Transverse colon (tissue), 4 donors: ENCODE results near the gene PLEKHG4B. TPM values are rescaled to one million over a fixed set of nuclear protein-coding genes. Genes with fewer than 3 reads are reported as not detected.

Source experiments
- DNase-seq: peaks from one replicate; pipeline ENCODE4 v3.0.0-alpha.2; 2019
- H3K27ac ChIP-seq, 4 donors: fragments of 200-600 bp; sonication (generic); 2 replicates each; pipeline ENCODE4 v1.5.1; 2016 to 2018; ENCODE audit warnings: inconsistent platforms in 4 of 4
- H3K27me3 ChIP-seq: fragments of 200-600 bp; sonication (generic); 2 replicates; pipeline ENCODE4 v1.5.1; 2017; ENCODE audit warnings: inconsistent platforms
- H3K36me3 ChIP-seq, 4 donors: fragments of 200-600 bp; sonication (generic); 2 replicates each; pipeline ENCODE4 v1.5.1; 2017 to 2019; ENCODE audit warnings: inconsistent platforms in 4 of 4
- H3K4me1 ChIP-seq, 4 donors: fragments of 200-600 bp; sonication (generic); 2 replicates each; pipeline ENCODE4 v1.5.1; 2017 to 2020; ENCODE audit warnings: inconsistent platforms in 4 of 4
- H3K4me3 ChIP-seq, 4 donors: fragments of 200-600 bp; sonication (generic); 1 replicate in 1 of 4; 2 replicates in 3 of 4; pipeline versions ENCODE4 v1.5.1 to v1.6.1; 2017 to 2019; ENCODE audit warnings: inconsistent platforms in 4 of 4
- H3K9me3 ChIP-seq, 2 donors: fragments of 200-600 bp; sonication (generic); 2 replicates each; pipeline ENCODE4 v1.5.1; 2017 to 2019; ENCODE audit warnings: inconsistent platforms in 2 of 2
- EP300 ChIP-seq: sonication (generic); formaldehyde crosslinking; IDR thresholded peaks from one replicate; pipeline ENCODE4 v1.6.1; 2017; ENCODE audit warnings: antibody characterized with exemption, low read depth
- POLR2A ChIP-seq: fragments of 450-650 bp; IDR thresholded peaks from one replicate; pipeline ENCODE4 v1.6.1; 2016; ENCODE audit warnings: antibody characterized with exemption, mild to moderate bottlenecking, moderate library complexity
- POLR2AphosphoS5 ChIP-seq, 3 donors: sonication (generic); formaldehyde crosslinking; IDR thresholded peaks; one replicate each; pipeline ENCODE4 v1.6.1; 2016; ENCODE audit warnings: antibody characterized with exemption in 3 of 3
- WGBS, 2 donors: methylation state at CpG; one replicate each; pipeline ENCODE4 v1.1.5; 2018; ENCODE audit warnings: low coverage in 1 of 2; 5-methylcytosine and 5-hydroxymethylcytosine counted together
- in situ Hi-C, 4 donors: fragments of 200-750 bp; cut with MboI; loops; one replicate each; pipeline versions ENCODE4 v1.15.0 to v1.15.1; 2017; ENCODE audit warnings: low sequenced_read_pairs in 3 of 4, low pct_ligation_motif_present in 1 of 4, low pct_unique_long_range_greater_than_20kb in 1 of 4
- intact Hi-C: fragments of 100-400 bp; cut with DNase I; formaldehyde crosslinking; loops from one replicate; pipeline ENCODE4 v1.15.1; 2023; ENCODE audit warnings: low total_unique reads
- total RNA-seq, 4 donors: library from RNA; depleted of rRNA; stranded (reverse); fragments of >200 nt; gene quantifications; one replicate each; pipeline ENCODE4 v1.1.0, GENCODE V29; 2016
- TF ChIP-seq, protein P1 (sequence below), 5 experiments: fragments of 200-600 bp in 3 of 5; fragments of 450-650 bp in 2 of 5; sonication (generic) in 3 of 5; IDR thresholded peaks; 1 replicate in 2 of 5; 2 replicates in 3 of 5; pipeline ENCODE4 v1.5.1; 2016 to 2017; ENCODE audit warnings: antibody characterized with exemption in 5 of 5, inconsistent platforms in 3 of 5, mild to moderate bottlenecking in 2 of 5, moderate library complexity in 1 of 5

The PLEKHG4B gene
- total RNA-seq, 4 donors from 2014 or later: under 0.01 to 0.40 (median under 0.01) TPM; not detected in 1

GRCh38 chr5:141761-142160, 49.8 kb downstream of the PLEKHG4B start:
- 60 to 84% methylated on average over 2 to 12 of the region's 12 CpGs for WGBS, 2 donors

GRCh38 chr5:142246-142810, 50.4 kb downstream of the PLEKHG4B start:
- Histone ChIP-seq H3K4me3 (no peak overlapping the region), H3K9me3 (peaks cover 3 to 5% of the 10 kb centered on the region in 2 donors), H3K4me1 (no peaks in the 10 kb centered on the region), H3K36me3 (no peaks in the 10 kb centered on the region), H3K27ac (no peak overlapping the region), H3K27me3 (no peaks in the 10 kb centered on the region)
- TF ChIP-seq, protein P1, sequence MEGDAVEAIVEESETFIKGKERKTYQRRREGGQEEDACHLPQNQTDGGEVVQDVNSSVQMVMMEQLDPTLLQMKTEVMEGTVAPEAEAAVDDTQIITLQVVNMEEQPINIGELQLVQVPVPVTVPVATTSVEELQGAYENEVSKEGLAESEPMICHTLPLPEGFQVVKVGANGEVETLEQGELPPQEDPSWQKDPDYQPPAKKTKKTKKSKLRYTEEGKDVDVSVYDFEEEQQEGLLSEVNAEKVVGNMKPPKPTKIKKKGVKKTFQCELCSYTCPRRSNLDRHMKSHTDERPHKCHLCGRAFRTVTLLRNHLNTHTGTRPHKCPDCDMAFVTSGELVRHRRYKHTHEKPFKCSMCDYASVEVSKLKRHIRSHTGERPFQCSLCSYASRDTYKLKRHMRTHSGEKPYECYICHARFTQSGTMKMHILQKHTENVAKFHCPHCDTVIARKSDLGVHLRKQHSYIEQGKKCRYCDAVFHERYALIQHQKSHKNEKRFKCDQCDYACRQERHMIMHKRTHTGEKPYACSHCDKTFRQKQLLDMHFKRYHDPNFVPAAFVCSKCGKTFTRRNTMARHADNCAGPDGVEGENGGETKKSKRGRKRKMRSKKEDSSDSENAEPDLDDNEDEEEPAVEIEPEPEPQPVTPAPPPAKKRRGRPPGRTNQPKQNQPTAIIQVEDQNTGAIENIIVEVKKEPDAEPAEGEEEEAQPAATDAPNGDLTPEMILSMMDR (IDR thresholded peaks at IDR 0.05): no peak
- TF ChIP-seq POLR2A (no peak), POLR2AphosphoS5 (IDR thresholded peaks at IDR 0.05) (no peak), EP300 (no peak)
- no peak for DNase-seq
- in situ Hi-C loops: no loop called here
- WGBS, 2 donors: 85 to 90% methylated on average over 5 to 18 of the region's 18 CpGs
- intact Hi-C loops: no loop called here

More at GRCh38 chr5:141761-142160, 49.8 kb downstream of the PLEKHG4B start:
- TF ChIP-seq POLR2AphosphoS5 (IDR thresholded peaks at IDR 0.05): no peak
- no peak for TF ChIP-seq EP300
- no peak for TF ChIP-seq POLR2A
- TF ChIP-seq, protein P1 (IDR thresholded peaks at IDR 0.05): no peak
- H3K36me3 ChIP-seq: no peaks in the 10 kb centered on the region
- H3K4me3 ChIP-seq: no peak overlapping the region
- H3K9me3 ChIP-seq: no peaks in the 10 kb centered on the region
- no peaks in the 10 kb centered on the region for H3K4me1 ChIP-seq
- DNase-seq: no peak
- in situ Hi-C loops: no loop called here
- intact Hi-C loops: no loop called here
- no peaks in the 10 kb centered on the region for H3K27me3 ChIP-seq
- no peak overlapping the region for H3K27ac ChIP-seq

GRCh38 chr5:143041-143440, 51.1 kb downstream of the PLEKHG4B start:
- Histone ChIP-seq H3K27me3 (no peaks in the 10 kb centered on the region), H3K4me1 (no peaks in the 10 kb centered on the region), H3K27ac (no peak overlapping the region), H3K9me3 (peaks cover 10% of the 10 kb centered on the region in 2 donors), H3K36me3 (no peaks in the 10 kb centered on the region), H3K4me3 (no peak overlapping the region)
- no peak for TF ChIP-seq POLR2AphosphoS5 (IDR thresholded peaks at IDR 0.05)
- TF ChIP-seq EP300: no peak
- no peak for TF ChIP-seq POLR2A
- TF ChIP-seq, protein P1 (IDR thresholded peaks at IDR 0.05): no peak
- no peak for DNase-seq
- in situ Hi-C loops (no loop called here), intact Hi-C loops (no loop called here)
- 85% methylated on average over 9 of the region's 17 CpGs; no CpG with 5 or more reads in 1 of the 2 donors for WGBS, 2 donors

DNA sequence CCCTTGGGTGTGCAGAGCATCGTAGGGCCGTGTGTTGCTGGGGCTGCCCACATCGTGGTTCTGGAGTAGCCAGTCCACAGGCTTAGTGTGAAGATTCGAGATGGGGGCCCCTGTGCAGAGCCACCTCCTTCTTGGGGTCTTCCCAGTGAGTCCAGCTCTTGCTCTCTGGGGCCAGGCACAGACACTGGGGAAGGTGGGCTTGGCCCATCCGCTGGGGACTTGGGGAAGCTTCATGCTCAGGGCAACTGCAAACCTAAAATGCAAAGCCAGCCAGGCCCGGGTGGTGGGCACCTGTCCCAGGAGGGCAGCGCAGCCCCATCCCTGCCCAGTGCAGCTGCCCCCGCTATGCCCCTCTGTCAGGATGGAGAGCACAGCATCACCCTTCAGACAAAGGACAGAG, 53.0 kb downstream of the PLEKHG4B start:
- DNase-seq: no peak
- Histone ChIP-seq H3K36me3 (no peaks in the 10 kb centered on the region), H3K9me3 (peaks cover 17% of the 10 kb centered on the region in 2 donors), H3K27ac (no peak overlapping the region), H3K4me1 (no peaks in the 10 kb centered on the region), H3K27me3 (no peaks in the 10 kb centered on the region), H3K4me3 (no peak overlapping the region)
- 82% methylated on average over 8 of the region's 8 CpGs; no CpG with 5 or more reads in 1 of the 2 donors for WGBS, 2 donors
- intact Hi-C loops (no loop called here), in situ Hi-C loops (no loop called here)
- TF ChIP-seq EP300 (no peak), POLR2AphosphoS5 (IDR thresholded peaks at IDR 0.05) (no peak), POLR2A (no peak)
